GM23338 (cell line): ENCODE data around the gene MEGF11. TPM values are rescaled to one million over a fixed set of nuclear protein-coding genes. Genes with fewer than 3 reads are reported as not detected.

ENCODE experiments used
- ATAC-seq: fragments of 200-7000 bp; cut with Tn5 transposase; 3 replicates; pipeline ENCODE4 v1.9.1; 2020
- DNase-seq: peaks from one replicate; pipeline ENCODE4 v3.0.0-alpha.2; 2015; ENCODE audit warnings: low spot score
- H2AFZ ChIP-seq: fragments of 200-600 bp; sonication (generic); 2 replicates; pipeline ENCODE4 v1.8.0; 2016; ENCODE audit warnings: antibody characterized with exemption, mild to moderate bottlenecking, moderate library complexity
- H3F3A ChIP-seq: fragments of 200-600 bp; sonication (generic); replicated peaks from 2 replicates; pipeline ENCODE4 v1.8.0; 2017; ENCODE audit warnings: antibody characterized with exemption, mixed run types, low read depth
- H3K27ac ChIP-seq: fragments of 200-600 bp; sonication (generic); 2 replicates; pipeline ENCODE4 v1.6.1; 2016; ENCODE audit warnings: low read depth
- H3K27me3 ChIP-seq: fragments of 200-600 bp; sonication (generic); 2 replicates; pipeline ENCODE4 v1.8.0; 2016; ENCODE audit warnings: mild to moderate bottlenecking, mixed run types, moderate library complexity; ENCODE audit not compliant: insufficient read depth
- H3K36me3 ChIP-seq: fragments of 200-600 bp; sonication (generic); 2 replicates; pipeline ENCODE4 v1.8.0; 2016; ENCODE audit warnings: mild to moderate bottlenecking; ENCODE audit not compliant: insufficient read depth
- H3K4me1 ChIP-seq: fragments of 200-600 bp; sonication (generic); 2 replicates; pipeline ENCODE4 v1.8.0; 2016; ENCODE audit warnings: mild to moderate bottlenecking, moderate library complexity; ENCODE audit not compliant: insufficient read depth
- H3K4me2 ChIP-seq: fragments of 200-600 bp; sonication (generic); 2 replicates; pipeline ENCODE4 v1.7.1; 2017; ENCODE audit warnings: mixed run types
- H3K4me3 ChIP-seq: fragments of 200-600 bp; sonication (generic); 2 replicates; pipeline ENCODE4 v1.6.1; 2016; ENCODE audit warnings: mixed run types
- H3K79me2 ChIP-seq: fragments of 200-600 bp; sonication (generic); replicated peaks from 2 replicates; pipeline ENCODE4 v1.8.0; 2017; ENCODE audit warnings: mild to moderate bottlenecking; ENCODE audit not compliant: insufficient read depth
- H3K9me2 ChIP-seq: fragments of 200-600 bp; sonication (generic); 2 replicates; pipeline ENCODE4 v1.8.0; 2017; ENCODE audit not compliant: insufficient read depth
- H4K20me1 ChIP-seq: fragments of 200-600 bp; sonication (generic); replicated peaks from 2 replicates; pipeline ENCODE4 v1.8.0; 2017; ENCODE audit warnings: mild to moderate bottlenecking; ENCODE audit not compliant: insufficient read depth
- H3K27ac Mint-ChIP-seq: 2 replicates; pipeline ENCODE4 v1.8.0; 2020; ENCODE audit warnings: inconsistent platforms, mild to moderate bottlenecking, moderate library complexity, mixed read lengths
- H3K27me3 Mint-ChIP-seq: 3 replicates; pipeline ENCODE4 v1.8.0; 2022; ENCODE audit warnings: low read depth, mild to moderate bottlenecking, moderate library complexity, mixed read lengths, inconsistent platforms; ENCODE audit not compliant: insufficient read depth, poor library complexity
- H3K36me3 Mint-ChIP-seq: 3 replicates; pipeline ENCODE4 v1.8.0; 2021; ENCODE audit warnings: low read depth, mild to moderate bottlenecking, inconsistent platforms, moderate library complexity, mixed read lengths
- H3K4me1 Mint-ChIP-seq: 3 replicates; pipeline ENCODE4 v1.8.0; 2020; ENCODE audit warnings: mild to moderate bottlenecking, inconsistent platforms, mixed read lengths
- H3K4me3 Mint-ChIP-seq: 3 replicates; pipeline ENCODE4 v1.8.0; 2021; ENCODE audit warnings: moderate library complexity, mild to moderate bottlenecking, inconsistent platforms, mixed read lengths
- H3K9me3 Mint-ChIP-seq: 3 replicates; pipeline ENCODE4 v1.8.0; 2020; ENCODE audit warnings: moderate library complexity, mild to moderate bottlenecking, inconsistent platforms, mixed read lengths
- JUNB ChIP-seq: IDR thresholded peaks from one replicate; pipeline ENCODE4 v1.6.1; 2016; ENCODE audit warnings: antibody characterized with exemption; ENCODE audit not compliant: unreplicated experiment
- POLR2AphosphoS5 ChIP-seq: IDR thresholded peaks from 2 replicates; pipeline ENCODE4 v1.6.1; 2016; ENCODE audit warnings: antibody characterized with exemption, low read depth
- ZNF114 ChIP-seq: fragments of 250-450 bp; sonication (Bioruptor Pico); IDR thresholded peaks from 2 replicates; pipeline ENCODE4 v1.5.0; 2020; ENCODE audit warnings: mild to moderate bottlenecking, moderate library complexity
- ZNF462 ChIP-seq: fragments of 250-450 bp; sonication (Bioruptor Pico); IDR thresholded peaks from 2 replicates; pipeline ENCODE4 v1.5.0; 2020; ENCODE audit warnings: mild to moderate bottlenecking, moderate library complexity
- polyA plus RNA-seq: library from polyadenylated mRNA; unstranded; fragments of >200 nt; fragmentation: Nextera tagmentation; extraction: Ambion mirVana; gene quantifications from 2 replicates; pipeline ENCODE4 v1.2.1, GENCODE V29; 2016
- total RNA-seq: library from RNA; depleted of rRNA; stranded (reverse); fragments of >200 nt; shearing (Covaris generic); gene quantifications from 2 replicates; pipeline ENCODE4 v1.2.3, GENCODE V29; 2014
- TF ChIP-seq, protein P1 (sequence below): IDR thresholded peaks from 2 replicates; pipeline ENCODE4 v1.6.1; 2016; ENCODE audit warnings: antibody characterized with exemption

The MEGF11 gene
- total and polyA plus RNA-seq, 2 experiments from 2014 or later, result 1.3 to 1.9 TPM

DNA sequence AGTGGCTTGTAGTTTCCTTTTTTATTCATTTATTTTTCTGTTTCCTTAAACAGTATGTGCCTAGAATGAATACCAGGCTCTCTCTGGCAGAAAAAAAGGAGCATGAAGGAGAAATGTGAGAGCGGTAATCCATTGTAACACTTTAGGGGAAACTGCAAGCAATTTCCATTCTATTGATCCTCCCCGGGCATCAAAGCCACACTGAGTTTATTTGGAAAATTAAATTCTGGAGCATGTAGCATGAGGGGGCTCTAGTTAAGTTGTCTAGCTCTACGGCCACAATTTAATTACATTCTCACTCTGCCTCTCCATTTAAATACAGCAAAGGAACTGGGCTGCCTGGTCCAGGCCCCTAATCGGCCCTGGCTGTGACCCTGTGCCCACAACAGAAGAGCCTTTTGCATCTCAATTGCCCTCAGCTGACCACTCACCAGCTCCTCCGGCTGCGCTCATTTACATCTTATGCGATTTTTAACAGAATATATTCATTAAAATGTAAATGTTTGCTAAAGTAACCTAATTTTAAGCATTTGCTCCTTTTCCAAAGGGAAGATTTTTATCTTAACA lies 72.9 kb downstream of the MEGF11 start (continued):
- TF ChIP-seq ZNF462 (no peak), POLR2AphosphoS5 (no peak), JUNB (no peak), ZNF114 (CRISPR knock-in tag) (no peak)

DNA sequence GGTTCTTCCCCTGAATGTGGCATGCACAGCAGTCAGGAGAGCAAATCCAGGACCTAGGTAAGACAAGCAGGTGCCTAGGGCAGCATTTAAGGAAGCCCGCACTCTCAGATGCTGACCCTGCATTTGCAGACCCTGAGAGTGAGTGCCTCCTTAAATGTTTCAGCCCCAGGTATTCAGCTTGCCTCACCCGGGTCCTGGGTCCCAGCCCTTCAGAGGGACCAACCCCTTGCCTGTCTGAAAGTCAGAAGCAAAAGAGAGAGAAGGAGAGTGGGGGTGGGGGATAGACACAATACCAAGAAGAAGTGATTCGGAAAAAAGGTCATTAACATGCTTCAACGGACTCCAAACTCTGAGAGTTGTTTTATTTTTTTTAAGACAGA lies 75.0 kb downstream of the MEGF11 start:
- no peaks in the 10 kb centered on the region; the same call in 2 of the 3 replicates for H3K9me3 Mint-ChIP-seq
- peak; percentile 87 for ATAC-seq
- peak overlapping the region; percentile 17 for H3K4me2 ChIP-seq
- H3K4me1 Mint-ChIP-seq, result peaks cover 65% of the 10 kb centered on the region
- no peak overlapping the region for H3K4me3 ChIP-seq
- H3K79me2 ChIP-seq, result no peaks in the 10 kb centered on the region
- H3K9me2 ChIP-seq, result no peaks in the 10 kb centered on the region
- peak overlapping the region; percentile 63; the same call in 1 of the 2 replicates for H3K27ac Mint-ChIP-seq
- DNase-seq, result peak; percentile 73
- H3K27me3 ChIP-seq, result no peaks in the 10 kb centered on the region
- peaks cover 44% of the 10 kb centered on the region for H3K4me1 ChIP-seq
- H4K20me1 ChIP-seq, result no peaks in the 10 kb centered on the region
- H3K4me3 Mint-ChIP-seq, result peak overlapping the region; percentile 51
- H2AFZ ChIP-seq, result peak overlapping the region; percentile 31; the same call in 1 of the 2 replicates
- H3K36me3 ChIP-seq, result no peaks in the 10 kb centered on the region
- H3K27ac ChIP-seq, result no peak overlapping the region
- no peaks in the 10 kb centered on the region for H3K36me3 Mint-ChIP-seq
- peaks cover 28% of the 10 kb centered on the region for H3K27me3 Mint-ChIP-seq
- 0 out of 2 replicates have a peak, but pooled peaks cover 2% of the 10 kb centered on the region for H3F3A ChIP-seq
- TF ChIP-seq ZNF114 (CRISPR knock-in tag) (no peak), ZNF462 (0 out of 2 replicates have a peak, but pooled peaks have one; percentile 17)
- TF ChIP-seq, protein P1, sequence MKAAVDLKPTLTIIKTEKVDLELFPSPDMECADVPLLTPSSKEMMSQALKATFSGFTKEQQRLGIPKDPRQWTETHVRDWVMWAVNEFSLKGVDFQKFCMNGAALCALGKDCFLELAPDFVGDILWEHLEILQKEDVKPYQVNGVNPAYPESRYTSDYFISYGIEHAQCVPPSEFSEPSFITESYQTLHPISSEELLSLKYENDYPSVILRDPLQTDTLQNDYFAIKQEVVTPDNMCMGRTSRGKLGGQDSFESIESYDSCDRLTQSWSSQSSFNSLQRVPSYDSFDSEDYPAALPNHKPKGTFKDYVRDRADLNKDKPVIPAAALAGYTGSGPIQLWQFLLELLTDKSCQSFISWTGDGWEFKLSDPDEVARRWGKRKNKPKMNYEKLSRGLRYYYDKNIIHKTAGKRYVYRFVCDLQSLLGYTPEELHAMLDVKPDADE, result no peak
